H9 (cell line): ENCODE results near the gene ST7L. TPM values are rescaled to one million over a fixed set of nuclear protein-coding genes. Genes with fewer than 3 reads are reported as not detected.
"Not testable (repeated sequence)": the region's sequence is repeated elsewhere in the genome, so short reads cannot be mapped to it uniquely, and the experiment has no call there.

Experiments
- DNase-seq: peaks from one replicate; pipeline ENCODE4 v3.0.0-alpha.2; 2017
- H2AFZ ChIP-seq: one replicate; pipeline ENCODE4 v1.6.1; 2013; ENCODE audit warnings: mild to moderate bottlenecking, low read length, control low read depth, moderate library complexity
- H2AK5ac ChIP-seq: 2 replicates; pipeline ENCODE4 v1.6.1; 2013; ENCODE audit warnings: low read length, control low read depth, mixed read lengths; ENCODE audit not compliant: insufficient read length
- H2BK120ac ChIP-seq: one replicate; pipeline ENCODE4 v1.6.1; 2013; ENCODE audit warnings: low read depth, mild to moderate bottlenecking, low read length, control low read depth, inconsistent platforms; ENCODE audit not compliant: poor library complexity, severe bottlenecking
- H2BK12ac ChIP-seq: 2 replicates; pipeline ENCODE4 v1.6.1; 2013; ENCODE audit warnings: low read length, control low read depth, mixed read lengths, low read depth; ENCODE audit not compliant: insufficient read length
- H2BK15ac ChIP-seq: 2 replicates; pipeline ENCODE4 v1.6.1; 2013; ENCODE audit warnings: low read depth, low read length, control low read depth
- H2BK20ac ChIP-seq: one replicate; pipeline ENCODE4 v1.6.1; 2013; ENCODE audit warnings: low read depth, mild to moderate bottlenecking, low read length, control low read depth, inconsistent platforms; ENCODE audit not compliant: poor library complexity, severe bottlenecking
- H2BK5ac ChIP-seq: 2 replicates; pipeline ENCODE4 v1.6.1; 2013; ENCODE audit warnings: low read length, control low read depth, mixed read lengths; ENCODE audit not compliant: insufficient read length
- H3K14ac ChIP-seq: 2 replicates; pipeline ENCODE4 v1.6.1; 2013; ENCODE audit warnings: low read length, control low read depth; ENCODE audit not compliant: insufficient read depth
- H3K18ac ChIP-seq: 2 replicates; pipeline ENCODE4 v1.6.1; 2013; ENCODE audit warnings: low read depth, mild to moderate bottlenecking, mixed read lengths, low read length, control low read depth; ENCODE audit not compliant: insufficient read length
- H3K23ac ChIP-seq: 2 replicates; pipeline ENCODE4 v1.6.1; 2013; ENCODE audit warnings: low read length, control low read depth, mixed read lengths, low read depth; ENCODE audit not compliant: insufficient read length
- H3K23me2 ChIP-seq: 2 replicates; pipeline ENCODE4 v1.6.1; 2013; ENCODE audit warnings: low read depth, mild to moderate bottlenecking, mixed read lengths, low read length, control low read depth; ENCODE audit not compliant: insufficient read length, poor library complexity, severe bottlenecking
- H3K27ac ChIP-seq: 2 replicates; pipeline ENCODE4 v1.5.1; 2013; ENCODE audit warnings: low read length, control low read depth, mixed read lengths, low read depth; ENCODE audit not compliant: insufficient read length
- H3K27me3 ChIP-seq: 2 replicates; pipeline ENCODE4 v1.6.1; 2013; ENCODE audit warnings: low read length, control low read depth, inconsistent platforms; ENCODE audit not compliant: insufficient read depth
- H3K4ac ChIP-seq: 2 replicates; pipeline ENCODE4 v1.6.1; 2013; ENCODE audit warnings: low read depth, mild to moderate bottlenecking, control low read depth, inconsistent platforms, low read length, moderate library complexity
- H3K4me1 ChIP-seq: 2 replicates; pipeline ENCODE4 v1.6.1; 2013; ENCODE audit warnings: low read length, control low read depth, inconsistent platforms; ENCODE audit not compliant: insufficient read depth
- H3K4me2 ChIP-seq: 2 replicates; pipeline ENCODE4 v1.6.1; 2013; ENCODE audit warnings: low read length, control low read depth, mixed read lengths; ENCODE audit not compliant: insufficient read length, insufficient read depth
- H3K56ac ChIP-seq: 2 replicates; pipeline ENCODE4 v1.6.1; 2013; ENCODE audit warnings: low read depth, mild to moderate bottlenecking, mixed read lengths, low read length, control low read depth; ENCODE audit not compliant: insufficient read length
- H3K79me1 ChIP-seq: 2 replicates; pipeline ENCODE4 v1.6.1; 2013; ENCODE audit warnings: low read depth, mild to moderate bottlenecking, moderate library complexity, low read length, control low read depth, inconsistent platforms; ENCODE audit not compliant: insufficient read depth, poor library complexity, severe bottlenecking
- H3K79me2 ChIP-seq: 2 replicates; pipeline ENCODE4 v1.6.1; 2013; ENCODE audit warnings: low read length, control low read depth, inconsistent platforms; ENCODE audit not compliant: insufficient read depth
- H3K9ac ChIP-seq: 2 replicates; pipeline ENCODE4 v1.6.1; 2013; ENCODE audit warnings: low read length, control low read depth, mixed read lengths; ENCODE audit not compliant: insufficient read length; ENCODE audit errors: extremely low read depth
- H3K9me3 ChIP-seq: one replicate; pipeline ENCODE4 v1.6.1; 2013; ENCODE audit warnings: low read depth, low read length, inconsistent platforms; ENCODE audit not compliant: control insufficient read depth
- H3T11ph ChIP-seq: one replicate; pipeline ENCODE4 v1.6.1; 2013; ENCODE audit warnings: mild to moderate bottlenecking, low read length, control low read depth, inconsistent platforms
- H4K20me1 ChIP-seq: one replicate; pipeline ENCODE4 v1.6.1; 2013; ENCODE audit not compliant: control insufficient read depth, insufficient read length, insufficient read depth
- H4K5ac ChIP-seq: 2 replicates; pipeline ENCODE4 v1.6.1; 2013; ENCODE audit warnings: low read depth, mild to moderate bottlenecking, mixed read lengths, low read length, control low read depth; ENCODE audit not compliant: insufficient read length
- H4K8ac ChIP-seq: replicated peaks from 2 replicates; pipeline ENCODE4 v1.6.1; 2013; ENCODE audit warnings: low read length, control low read depth, mixed read lengths, low read depth; ENCODE audit not compliant: insufficient read length
- H4K91ac ChIP-seq: 2 replicates; pipeline ENCODE4 v1.6.1; 2013; ENCODE audit warnings: low read depth, mild to moderate bottlenecking, moderate library complexity, mixed read lengths, low read length, control low read depth; ENCODE audit not compliant: insufficient read length
- H3K27ac Mint-ChIP-seq, 3 experiments: 2 replicates in 2 of 3; 3 replicates in 1 of 3; pipeline ENCODE4 v1.8.0; 2020 to 2021; ENCODE audit warnings: mixed read lengths in 3 of 3, mild to moderate bottlenecking in 1 of 3, moderate library complexity in 1 of 3
- H3K27me3 Mint-ChIP-seq: 2 replicates; pipeline ENCODE4 v1.8.0; 2021; ENCODE audit warnings: low read depth, mild to moderate bottlenecking, moderate library complexity, mixed read lengths
- H3K36me3 Mint-ChIP-seq, 3 experiments: 2 replicates in 2 of 3; 3 replicates in 1 of 3; pipeline ENCODE4 v1.8.0; 2020 to 2021; ENCODE audit warnings: low read depth in 3 of 3, mixed read lengths in 3 of 3; ENCODE audit not compliant: insufficient read depth in 1 of 3
- H3K4me1 Mint-ChIP-seq, 2 experiments: 2 replicates each; pipeline ENCODE4 v1.8.0; 2020; ENCODE audit warnings: mixed read lengths in 2 of 2
- H3K4me3 Mint-ChIP-seq, 2 experiments: 2 replicates in 1 of 2; 3 replicates in 1 of 2; pipeline ENCODE4 v1.8.0; 2020 to 2021; ENCODE audit warnings: mild to moderate bottlenecking in 2 of 2, mixed read lengths in 2 of 2, moderate library complexity in 1 of 2
- H3K9me3 Mint-ChIP-seq, 2 experiments: 2 replicates in 1 of 2; 3 replicates in 1 of 2; pipeline ENCODE4 v1.8.0; 2020; ENCODE audit warnings: mild to moderate bottlenecking in 2 of 2, mixed read lengths in 2 of 2, moderate library complexity in 1 of 2
- WGBS: extraction: QIAGEN DNeasy Blood & Tissue Kit; methylation state at CpG from one replicate; pipeline ENCODE4 v1.1.7; 2013; ENCODE audit warnings: missing lambda C conversion rate, low lambda C conversion rate, mixed read lengths; ENCODE audit not compliant: insufficient read length; ENCODE audit errors: extremely low coverage; 5-methylcytosine and 5-hydroxymethylcytosine counted together
- total RNA-seq: library from RNA; stranded (reverse); gene quantifications from 2 replicates; pipeline ENCODE4 v1.2.1, GENCODE V29; 2021

Gene ST7L
- total RNA-seq, 1 experiment from 2014 or later = 16.0 TPM

- not testable (repeated sequence) for H2BK20ac ChIP-seq, H2BK12ac ChIP-seq, H4K8ac ChIP-seq, H3K4me2 ChIP-seq, H4K91ac ChIP-seq, H3K4me1 Mint-ChIP-seq, H3K79me1 ChIP-seq, H2BK5ac ChIP-seq, H3K23ac ChIP-seq, H3K14ac ChIP-seq, H3K4ac ChIP-seq, H4K20me1 ChIP-seq, H3K56ac ChIP-seq, H3K27ac Mint-ChIP-seq, H3K9me3 ChIP-seq, H3K27ac ChIP-seq, H3K4me1 ChIP-seq, H3K36me3 Mint-ChIP-seq, H3K9ac ChIP-seq, DNase-seq, H2AK5ac ChIP-seq, H3K27me3 ChIP-seq, H2AFZ ChIP-seq, H3T11ph ChIP-seq, H3K18ac ChIP-seq, H3K23me2 ChIP-seq, H2BK15ac ChIP-seq, H3K4me3 Mint-ChIP-seq, H4K5ac ChIP-seq, H3K79me2 ChIP-seq, H3K27me3 Mint-ChIP-seq, H3K9me3 Mint-ChIP-seq, H2BK120ac ChIP-seq
- WGBS = no CpG with 5 or more reads among the region's 1 CpG
Observed at GRCh38 chr1:112486063-112486462, 132.9 kb downstream of the ST7L start.
